GM19023 (cell line): ENCODE measurements around the gene TGFBR2.
"Not testable (repeated sequence)": the region's sequence is repeated elsewhere in the genome, so short reads cannot be mapped to it uniquely, and the experiment has no call there.

ENCODE experiments used
- ATAC-seq: cut with Tn5 transposase; IDR thresholded peaks from one replicate; pipeline ENCODE4 v1.9.1; 2021; ENCODE audit warnings: mild to moderate bottlenecking, moderate library complexity; ENCODE audit not compliant: unreplicated experiment

The TGFBR2 gene

DNA sequence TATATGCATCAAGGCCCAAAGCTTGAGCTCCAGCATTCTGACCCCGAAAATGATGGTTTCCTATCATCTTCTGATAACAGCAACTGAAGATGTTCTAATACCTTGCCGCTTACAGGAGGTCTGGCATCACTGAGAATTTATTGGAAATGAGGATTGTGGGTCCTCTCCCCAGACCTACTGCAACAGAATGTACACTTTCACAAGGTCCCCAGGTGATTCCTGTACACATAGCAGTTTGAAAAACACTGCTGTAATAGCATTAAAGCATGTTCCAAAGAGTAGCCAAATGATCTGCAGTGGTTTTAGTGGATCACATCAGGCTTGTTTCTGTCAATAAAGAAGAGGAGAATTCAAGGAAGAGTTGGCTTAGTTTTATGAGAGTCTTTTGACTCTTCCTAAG is 11.3 kb downstream of the TGFBR2 start:
- no peak for ATAC-seq

DNA sequence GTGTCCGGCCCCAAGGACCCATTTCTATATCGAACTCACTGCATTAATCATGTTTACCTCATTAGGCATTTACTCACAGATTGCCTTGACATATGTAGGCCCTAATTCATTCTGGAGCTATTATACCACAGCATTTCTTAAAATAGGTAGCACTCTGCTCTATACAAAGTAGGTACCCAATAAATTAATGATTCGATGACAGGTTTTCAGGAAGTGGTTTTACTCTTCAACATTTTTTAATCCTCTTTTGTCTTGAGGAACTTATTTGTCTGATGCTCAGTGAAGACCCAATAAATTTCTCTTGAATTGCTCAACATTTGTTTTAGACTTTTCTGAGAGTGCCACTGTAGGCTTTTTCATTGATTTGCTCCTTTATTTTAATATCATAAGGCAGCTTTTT is 12.1 kb downstream of the TGFBR2 start:
- no peak for ATAC-seq

DNA sequence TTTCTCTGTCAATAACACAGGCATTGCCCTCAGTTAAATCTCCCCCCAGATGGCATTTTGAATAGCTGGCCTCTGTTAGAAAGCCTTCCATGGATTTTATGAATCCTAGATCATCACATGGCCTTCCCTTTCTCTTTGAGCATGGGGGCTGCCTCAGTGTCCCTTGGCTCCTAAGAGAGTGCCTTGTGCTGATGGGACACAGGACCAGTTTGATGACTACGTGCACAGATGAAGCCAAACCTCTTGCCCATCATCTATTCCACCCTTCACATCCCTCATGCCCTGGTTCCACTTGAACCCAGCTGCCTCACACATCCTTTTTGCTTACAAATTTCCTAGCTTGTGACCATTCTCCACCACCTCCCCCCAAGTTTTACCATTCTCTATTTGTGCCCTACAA is 12.9 kb downstream of the TGFBR2 start:
- no peak for ATAC-seq

DNA sequence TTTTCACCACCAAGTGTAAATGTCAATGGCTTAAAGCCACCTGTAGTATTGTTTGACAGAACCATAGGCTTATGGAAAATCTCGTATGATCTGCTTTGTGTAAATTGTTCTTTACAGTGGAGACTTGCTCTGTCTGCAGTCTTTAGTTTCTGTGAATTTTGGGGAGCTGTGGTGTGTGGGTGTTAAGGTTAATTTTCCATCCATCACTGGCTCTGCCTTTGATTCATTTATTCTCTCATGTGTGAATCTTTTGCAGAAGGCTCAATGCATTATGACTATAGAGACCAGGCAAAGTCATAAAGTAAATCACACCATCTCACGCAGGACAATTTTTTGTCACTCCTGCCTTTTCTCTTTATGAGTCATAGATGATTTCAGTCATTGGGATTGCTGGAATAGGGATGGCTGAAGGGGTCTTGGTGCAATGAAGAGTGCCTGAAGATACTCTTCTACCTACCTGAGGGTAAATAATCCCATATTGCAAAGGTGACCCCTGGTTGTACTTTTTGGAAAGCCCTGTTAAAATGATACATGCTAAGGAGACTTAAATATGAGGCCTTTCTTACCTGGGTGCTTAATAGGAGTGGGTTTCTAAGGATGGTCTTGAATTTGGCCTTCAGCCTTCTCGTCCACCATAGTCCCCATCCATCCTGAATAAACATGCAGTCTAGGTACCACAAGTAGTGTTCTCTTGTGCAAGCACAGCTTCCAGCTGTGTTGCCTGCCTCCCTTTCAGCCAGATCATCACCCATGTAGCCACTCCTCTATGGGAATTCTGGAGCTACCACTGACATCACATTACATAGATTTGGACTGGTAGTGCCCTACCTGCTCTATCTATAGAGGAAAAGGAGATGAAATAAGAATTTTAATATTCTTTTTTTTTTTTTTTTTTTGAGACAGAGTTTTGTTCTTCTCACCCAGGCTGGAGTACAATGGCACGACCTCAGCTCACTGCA is 14.3 kb downstream of the TGFBR2 start:
- no peak for ATAC-seq

DNA sequence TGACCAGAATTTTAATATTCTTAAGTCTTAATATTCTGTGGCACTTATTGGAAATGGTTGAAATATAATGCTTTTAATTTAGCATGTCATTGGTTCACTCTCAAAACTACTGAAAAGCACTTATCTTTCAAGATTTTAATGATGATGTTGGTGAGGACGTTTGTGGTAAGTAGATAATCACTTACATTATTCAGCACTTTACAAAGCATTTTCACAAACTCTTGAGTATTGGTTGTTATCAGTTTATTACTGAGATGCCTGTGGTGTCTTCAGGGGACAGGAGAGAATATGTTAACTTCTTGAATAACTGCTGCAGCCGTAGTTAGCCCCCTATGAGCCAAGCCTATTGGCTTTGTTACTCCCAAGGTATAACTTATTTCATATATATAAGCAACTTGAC is 15.2 kb downstream of the TGFBR2 start:
- ATAC-seq, result no peak

DNA sequence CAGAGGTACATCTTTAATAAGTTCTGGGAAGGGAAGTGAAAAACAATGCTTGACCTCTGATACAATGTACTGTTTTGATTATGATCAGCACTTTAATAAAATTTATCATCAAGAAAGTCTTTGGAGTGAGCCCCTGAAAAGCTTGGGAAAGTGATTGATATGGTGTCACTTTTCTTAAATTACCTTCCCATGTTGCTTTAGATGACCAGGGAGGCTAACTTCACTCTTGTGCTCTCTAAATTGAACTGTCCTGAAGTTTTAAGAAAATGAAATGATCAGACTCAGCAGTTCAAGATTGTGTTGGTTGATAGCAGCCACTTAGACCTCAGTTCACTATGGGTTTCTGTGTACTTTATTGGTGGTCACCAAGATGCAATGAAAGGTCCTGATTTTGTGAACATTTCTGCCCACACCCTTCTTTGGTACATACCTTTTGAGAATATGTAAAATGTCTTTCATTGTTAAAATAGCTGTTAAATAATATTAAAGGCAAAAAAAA is 15.7 kb downstream of the TGFBR2 start:
- no peak for ATAC-seq

DNA sequence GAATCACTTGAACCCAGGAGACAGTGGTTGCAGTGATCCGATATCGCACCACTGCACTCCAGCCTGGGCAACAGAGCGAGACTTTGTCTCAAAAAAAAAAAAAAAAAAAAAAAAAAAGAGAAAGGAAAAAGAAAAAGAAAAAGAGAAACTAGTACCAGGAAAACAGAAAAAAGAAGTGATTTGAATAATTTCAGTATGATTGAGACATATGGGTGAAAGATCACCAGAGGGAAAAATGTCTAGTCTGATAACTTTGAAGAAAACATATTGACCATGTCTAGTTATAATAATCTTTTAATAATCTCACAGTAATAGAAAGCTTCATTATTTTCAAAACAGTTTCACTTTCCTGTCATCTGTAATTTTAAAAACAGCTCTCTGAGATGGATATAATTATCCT is 16.4 kb downstream of the TGFBR2 start:
- ATAC-seq, result no peak

DNA sequence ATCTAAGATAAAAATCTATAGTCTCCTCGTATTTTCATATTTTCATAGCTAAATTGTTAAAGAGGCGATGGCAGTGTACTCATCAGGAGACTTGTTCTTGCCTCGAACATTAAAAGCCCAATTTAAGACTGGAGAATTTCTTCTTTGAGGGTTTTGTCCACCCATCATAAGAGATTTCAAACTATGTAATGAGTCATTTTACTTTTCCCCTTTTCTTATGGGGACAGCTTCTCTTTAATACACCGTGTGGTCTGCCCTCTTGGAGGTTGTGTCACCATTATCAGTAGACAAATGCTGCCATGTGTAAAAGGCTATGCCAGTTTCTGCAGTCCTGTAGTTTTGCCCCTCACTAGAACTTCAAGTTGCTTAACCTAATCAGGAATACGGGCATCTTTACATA is 16.9 kb downstream of the TGFBR2 start:
- ATAC-seq, result no peak

DNA sequence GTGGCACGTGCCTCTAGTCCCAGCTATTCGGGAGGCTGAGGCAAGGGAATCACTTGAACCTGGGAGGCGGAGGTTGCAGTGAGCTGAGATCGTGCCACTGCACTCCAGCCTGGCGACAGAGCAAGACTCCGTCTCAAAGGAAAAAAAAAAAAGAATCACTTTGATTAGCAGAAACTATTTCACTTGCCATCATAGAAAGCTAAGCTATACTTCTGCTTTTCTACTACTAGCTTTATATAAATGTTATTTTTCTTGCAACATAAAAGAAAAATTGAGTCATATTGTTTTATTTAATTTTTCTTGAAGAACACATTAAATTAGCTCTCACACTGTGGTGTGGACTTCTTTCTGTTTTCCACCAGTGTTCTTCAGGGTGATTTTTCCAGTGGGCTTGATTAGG is 18.1 kb downstream of the TGFBR2 start:
- not testable (repeated sequence) for ATAC-seq

DNA sequence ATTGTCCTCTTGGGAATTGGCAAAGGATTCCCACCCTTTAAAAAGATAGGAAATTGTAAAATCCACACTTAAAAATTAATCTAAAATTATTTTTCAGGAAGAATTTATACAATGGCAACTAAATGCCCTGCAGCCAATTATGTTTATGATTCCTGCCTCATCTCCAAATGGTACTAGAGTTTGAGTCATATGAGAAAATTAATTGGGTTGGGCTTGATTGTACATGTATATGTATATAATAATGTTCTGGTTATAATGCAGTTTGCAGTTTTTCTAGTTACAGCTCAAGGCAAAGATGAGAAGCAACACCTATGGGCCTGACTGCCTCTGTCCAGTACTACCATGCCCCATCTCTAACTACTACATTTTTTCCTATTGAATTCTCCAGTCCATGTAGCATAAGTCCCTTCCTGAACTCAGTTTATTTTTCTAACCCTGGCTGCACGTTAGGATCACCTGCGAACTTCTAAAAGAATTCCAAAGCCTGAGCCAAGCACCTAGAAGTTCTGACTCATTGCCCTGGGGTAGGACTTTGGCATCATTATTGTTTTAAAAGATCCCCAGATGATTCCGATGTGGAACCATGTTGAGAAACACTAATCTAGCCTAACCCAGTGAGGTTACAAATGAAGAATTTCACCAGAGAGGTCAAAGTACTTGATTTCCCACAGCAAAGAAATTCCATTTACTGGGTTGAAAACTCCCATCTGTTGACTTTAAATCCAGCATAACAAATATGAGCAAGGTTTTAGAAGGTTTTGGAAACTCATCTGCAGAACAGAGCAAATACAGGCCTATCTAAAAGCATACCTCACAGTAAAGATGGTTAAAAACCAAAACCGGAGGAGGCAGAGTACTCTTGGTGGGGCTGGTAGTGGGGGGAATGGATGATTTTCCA is 19.4 kb downstream of the TGFBR2 start:
- no peak for ATAC-seq

DNA sequence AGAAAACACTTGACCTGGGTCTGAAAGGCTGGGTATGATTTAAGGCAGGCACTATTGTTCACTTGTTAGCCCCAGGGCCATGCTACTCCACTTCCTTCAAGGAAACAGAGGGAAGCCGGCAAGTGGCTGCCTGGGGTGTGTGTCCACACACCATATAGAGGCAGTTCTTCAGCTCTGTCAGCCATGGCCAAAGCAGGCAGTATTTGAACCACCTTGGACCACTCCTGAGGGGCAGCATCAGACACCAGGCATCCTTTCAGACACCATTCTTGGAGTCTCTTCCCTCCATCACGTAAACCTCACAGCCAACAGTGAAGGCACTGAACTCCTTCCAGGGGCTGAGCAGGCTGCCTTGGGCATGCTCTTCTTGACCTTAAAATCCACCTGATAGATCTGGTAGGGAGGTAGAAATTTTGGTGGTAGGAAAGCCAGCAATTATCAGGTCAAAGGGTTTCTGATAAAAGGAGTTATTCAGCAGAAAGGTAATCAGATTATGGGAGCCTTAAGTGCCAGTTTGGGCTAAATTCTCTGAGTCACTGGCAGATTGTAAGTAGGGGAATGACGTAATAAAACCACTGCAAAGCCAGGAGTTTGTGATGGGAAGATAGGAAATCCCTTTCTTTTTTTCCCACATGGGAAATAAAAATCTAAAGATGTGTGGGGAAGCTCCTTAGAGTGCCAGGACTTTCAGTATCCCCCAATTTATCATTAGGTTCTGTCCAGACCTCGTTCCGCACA is 20.2 kb downstream of the TGFBR2 start:
- ATAC-seq, result no peak

DNA sequence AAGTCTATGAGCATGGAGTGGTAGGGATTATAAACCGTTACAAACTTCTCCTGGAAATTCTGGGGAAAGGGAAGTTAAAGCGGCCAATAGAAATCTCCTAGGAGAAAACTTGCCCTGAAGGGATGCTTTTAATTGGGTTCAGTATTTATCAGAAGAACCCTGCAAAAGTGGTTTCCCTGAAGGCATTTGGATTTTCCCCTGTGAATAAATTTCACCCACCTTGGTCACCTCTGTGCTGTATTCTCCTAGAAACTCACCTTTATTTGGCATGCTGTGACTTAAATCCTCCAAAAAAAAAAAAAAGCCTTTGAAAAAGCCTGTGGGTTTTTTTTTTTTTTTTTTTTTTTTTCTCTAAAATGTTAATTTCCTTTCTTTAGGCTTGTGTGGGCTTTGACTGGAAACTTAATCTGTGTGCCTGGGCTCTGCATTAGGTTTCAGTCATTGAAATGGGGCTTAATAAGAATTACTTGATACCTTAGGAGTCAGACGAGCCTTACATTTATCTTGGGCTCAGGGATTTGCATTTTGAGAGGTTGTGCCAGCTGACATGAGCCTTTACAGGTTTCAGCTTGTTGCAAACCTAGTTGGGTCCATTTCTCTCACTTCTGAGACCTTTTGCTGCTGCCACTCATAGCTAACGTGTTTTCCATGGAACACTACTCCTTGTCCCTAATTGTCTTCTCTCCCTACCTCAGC is 22.0 kb downstream of the TGFBR2 start:
- no peak for ATAC-seq

DNA sequence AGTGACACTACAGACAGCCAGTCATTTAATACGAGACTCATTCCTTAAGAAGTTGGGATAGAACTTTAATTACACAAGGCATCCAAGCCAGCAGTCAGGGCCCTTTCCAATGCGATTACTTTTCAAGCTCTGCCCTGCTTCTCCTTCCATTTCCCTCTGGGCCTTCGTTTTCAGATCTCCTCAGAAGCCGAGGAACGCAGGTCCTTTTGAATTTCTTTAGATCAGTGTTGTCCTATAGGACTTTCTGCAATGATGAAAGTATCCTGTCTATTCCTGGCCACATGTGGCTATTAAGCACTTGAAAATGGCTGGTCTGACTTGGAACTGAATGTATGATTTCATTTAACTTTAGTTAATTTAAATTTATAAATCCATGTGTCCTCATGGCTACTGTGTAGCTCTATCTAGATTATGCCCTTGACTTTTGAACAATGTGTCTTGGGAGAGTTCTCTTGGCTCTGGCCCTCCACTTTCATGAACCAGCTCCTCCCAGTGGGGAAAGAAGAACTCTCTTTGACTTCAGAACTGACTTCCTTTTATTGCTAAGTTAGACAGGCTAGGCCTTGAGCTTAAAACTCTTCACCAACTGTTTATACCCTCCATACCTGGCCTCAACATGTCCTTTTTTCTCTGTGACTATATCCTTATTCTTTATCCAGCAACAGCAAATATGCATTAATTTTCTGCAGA is 22.6 kb downstream of the TGFBR2 start:
- ATAC-seq, result no peak

DNA sequence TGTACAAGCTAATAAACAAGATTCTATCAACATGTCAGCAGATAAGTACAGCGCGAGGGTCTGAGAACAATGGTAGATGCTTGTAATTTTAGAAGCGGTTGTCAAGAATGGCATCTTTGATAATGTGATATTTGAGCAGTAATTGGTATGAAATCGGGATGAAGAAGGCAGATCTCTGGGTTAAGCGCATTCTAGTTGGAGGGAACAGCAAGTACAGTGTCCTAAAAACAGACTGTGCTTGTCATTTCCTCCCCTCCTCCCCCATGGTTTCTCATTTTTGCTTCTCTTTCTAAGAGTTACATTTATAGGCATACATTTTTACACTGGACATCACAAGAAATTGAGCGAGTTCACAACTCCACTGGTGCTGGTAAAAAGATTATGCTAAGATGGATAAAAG is 23.3 kb downstream of the TGFBR2 start:
- no peak for ATAC-seq

DNA sequence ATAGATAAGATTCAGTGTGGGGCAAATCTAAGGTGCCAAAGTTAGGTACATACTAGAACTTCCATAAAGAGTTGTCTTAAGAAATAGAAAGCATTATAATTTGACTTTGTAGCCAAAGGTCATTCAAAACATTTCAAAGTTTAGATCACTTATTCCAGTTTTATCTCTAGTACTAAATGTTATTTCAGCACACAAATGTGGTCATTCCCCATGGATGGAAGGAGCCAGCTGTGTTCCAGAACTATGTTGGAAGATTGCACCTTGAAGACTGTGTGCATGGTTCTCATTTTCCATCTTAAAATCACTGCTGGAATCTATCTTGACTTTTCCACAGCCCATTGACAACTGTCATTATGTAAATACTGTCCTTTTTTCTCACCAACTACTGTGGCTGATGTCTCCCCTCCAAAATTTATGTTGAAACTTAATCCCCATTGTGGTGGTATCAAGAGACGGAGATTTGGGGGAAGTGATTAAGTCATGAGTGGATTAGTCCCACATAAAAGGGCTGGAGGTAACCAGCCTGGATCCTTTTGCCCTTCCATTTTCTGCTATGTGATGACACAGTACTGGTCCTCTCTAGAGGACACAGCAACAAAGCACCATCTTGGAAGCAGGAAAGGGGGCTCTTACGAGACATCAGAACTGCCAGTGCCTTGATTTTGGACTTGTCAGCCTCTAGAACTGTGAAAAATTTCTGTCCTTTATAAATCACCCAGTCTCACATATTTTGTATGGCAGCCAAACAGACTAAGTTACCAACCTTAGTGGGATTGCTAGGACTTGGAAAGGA is 24.0 kb downstream of the TGFBR2 start:
- ATAC-seq, result no peak

DNA sequence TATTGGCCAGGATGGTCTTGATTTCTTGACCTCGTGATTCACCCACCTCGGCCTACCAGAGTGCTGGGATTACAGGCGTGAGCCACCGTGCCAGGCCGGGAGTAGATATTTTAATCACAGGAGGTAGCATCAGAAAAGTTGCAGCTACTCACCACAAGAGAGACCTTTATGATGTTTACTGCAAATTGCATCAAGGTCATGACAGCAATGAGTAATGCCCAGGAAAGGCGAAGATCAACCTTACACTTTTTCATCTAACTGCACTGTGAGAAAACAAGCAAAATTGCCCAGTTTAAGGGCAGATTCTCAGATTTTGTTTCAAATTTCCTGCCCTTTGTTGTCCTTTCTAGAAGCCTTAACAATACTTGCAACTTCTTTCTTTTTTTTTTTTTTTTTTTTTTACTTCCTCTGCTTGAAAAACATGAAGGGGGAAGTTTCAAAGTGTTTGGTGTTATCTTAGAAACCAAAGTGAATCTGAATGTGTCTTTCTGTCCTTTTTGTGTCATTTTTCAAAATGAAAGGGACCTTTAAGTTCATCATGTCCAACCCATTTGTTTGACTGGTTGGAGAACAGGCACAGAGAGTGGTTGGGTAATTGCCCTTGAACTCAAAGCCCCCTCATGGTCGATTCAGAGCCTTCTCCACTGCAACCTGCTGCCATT is 25.0 kb downstream of the TGFBR2 start:
- no peak for ATAC-seq

DNA sequence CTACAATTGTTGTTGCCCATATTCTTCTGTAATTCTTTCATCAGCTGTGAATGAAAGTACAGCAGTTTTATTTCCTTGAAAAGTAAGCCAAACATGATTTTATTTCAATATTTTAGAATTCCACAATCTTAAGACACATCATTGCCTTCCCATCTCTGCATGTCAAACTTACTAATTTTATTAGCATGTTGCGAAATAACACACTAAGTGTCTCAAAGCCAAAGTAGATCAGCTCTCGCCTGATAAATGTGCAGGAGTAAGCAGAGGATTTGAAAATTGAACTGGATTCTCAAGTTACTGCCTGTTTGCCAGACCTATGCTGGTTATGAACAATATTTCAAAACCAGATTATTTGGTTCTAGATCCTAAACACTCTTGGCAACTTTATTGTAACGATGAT is 25.7 kb downstream of the TGFBR2 start:
- no peak for ATAC-seq

DNA sequence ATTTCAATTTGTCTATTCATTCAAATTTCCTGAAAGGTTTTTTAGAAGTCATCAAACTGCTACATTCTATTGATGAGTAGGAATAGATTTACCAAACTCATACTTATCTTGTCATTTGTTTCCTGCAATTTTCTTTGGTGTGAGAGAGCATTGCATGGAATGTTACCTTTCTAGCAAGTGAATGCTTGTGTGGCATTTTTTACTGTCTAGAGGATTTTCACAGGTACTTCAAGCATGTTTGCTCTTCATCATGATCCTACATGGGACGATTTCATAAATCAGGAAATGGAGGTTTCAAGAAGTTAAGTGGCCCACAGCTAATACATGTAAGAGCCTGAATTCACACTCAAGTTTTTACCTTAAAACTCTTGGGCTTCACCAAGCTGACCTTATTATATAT is 26.1 kb downstream of the TGFBR2 start:
- ATAC-seq, result no peak
